GM23248 (cell line): Measurements from ENCODE around the gene EDAR.

Experiments
- EZH2 ChIP-seq: fragments of 200-600 bp; sonication (generic); IDR thresholded peaks from 2 replicates; pipeline ENCODE4 v1.6.1; 2018; ENCODE audit warnings: antibody characterized with exemption, mild to moderate bottlenecking; ENCODE audit not compliant: insufficient read depth, poor library complexity, severe bottlenecking
- EZH2phosphoT487 ChIP-seq: fragments of 200-600 bp; sonication (generic); IDR thresholded peaks from 2 replicates; pipeline ENCODE4 v1.6.1; 2018; ENCODE audit warnings: antibody characterized with exemption, moderate library complexity, mild to moderate bottlenecking, low read depth; ENCODE audit not compliant: insufficient read depth

DNA sequence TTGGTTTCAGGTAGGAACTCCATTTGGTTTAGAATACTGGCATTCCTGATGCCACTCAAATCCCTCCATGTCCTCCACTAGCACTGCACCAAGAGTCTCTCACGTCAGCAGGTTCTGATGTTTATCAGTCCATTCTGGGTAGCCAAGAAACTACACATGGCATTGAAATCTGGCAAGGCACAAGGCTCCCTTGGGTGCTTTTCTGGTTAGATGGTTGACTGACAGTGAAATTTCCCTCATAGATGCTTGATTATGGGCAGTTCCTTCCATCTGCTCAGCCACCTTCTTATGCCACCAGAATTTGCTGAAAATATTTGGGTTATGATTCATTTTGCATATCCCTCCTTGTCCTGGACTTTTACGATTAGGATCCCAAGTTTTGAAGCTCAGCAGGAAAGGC lies 32.6 kb downstream of the EDAR start:
- no peak for TF ChIP-seq EZH2phosphoT487
- TF ChIP-seq EZH2 = no peak
